Keratinocyte (primary cell): ENCODE data around the gene SNRK.

Experiments used
- EZH2 ChIP-seq: IDR thresholded peaks from one replicate; pipeline ENCODE4 v1.6.1; 2012; ENCODE audit warnings: inconsistent platforms, mild to moderate bottlenecking, low read length, moderate library complexity
- TF ChIP-seq, protein P1 (sequence below), 3 experiments: IDR thresholded peaks in 1 of 3; conservative IDR thresholded peaks in 1 of 3; optimal IDR thresholded peaks in 1 of 3; 2 replicates in 2 of 3; 3 replicates in 1 of 3; pipeline versions ENCODE3 to v1.5.1; 2011; ENCODE audit warnings: low read length in 3 of 3, mild to moderate bottlenecking in 3 of 3, moderate library complexity in 2 of 3, control low read depth in 1 of 3, inconsistent platforms in 1 of 3; ENCODE audit not compliant: insufficient read depth in 2 of 3; ENCODE audit errors: extremely low read depth in 1 of 3

DNA sequence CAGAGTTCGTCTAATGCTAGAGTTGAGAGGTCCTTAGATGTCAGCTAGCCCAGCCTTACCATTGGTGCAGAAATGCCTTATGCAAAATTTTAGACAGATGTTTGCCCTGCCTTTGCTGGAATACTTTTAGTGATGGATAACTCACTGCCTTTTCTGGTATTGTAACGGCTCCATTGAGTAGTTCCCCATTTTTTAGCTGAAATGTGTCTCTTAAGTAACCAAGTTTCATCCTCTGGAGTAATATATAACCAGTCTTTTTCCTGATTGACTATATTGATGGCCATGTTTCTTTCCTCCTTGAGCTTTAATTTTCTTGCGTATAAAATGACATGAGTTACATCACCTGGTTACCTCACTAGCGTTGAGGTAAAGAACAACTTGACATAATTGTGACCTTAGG lies 45.0 kb downstream of the SNRK start:
- no peak for TF ChIP-seq EZH2
- TF ChIP-seq, protein P1, sequence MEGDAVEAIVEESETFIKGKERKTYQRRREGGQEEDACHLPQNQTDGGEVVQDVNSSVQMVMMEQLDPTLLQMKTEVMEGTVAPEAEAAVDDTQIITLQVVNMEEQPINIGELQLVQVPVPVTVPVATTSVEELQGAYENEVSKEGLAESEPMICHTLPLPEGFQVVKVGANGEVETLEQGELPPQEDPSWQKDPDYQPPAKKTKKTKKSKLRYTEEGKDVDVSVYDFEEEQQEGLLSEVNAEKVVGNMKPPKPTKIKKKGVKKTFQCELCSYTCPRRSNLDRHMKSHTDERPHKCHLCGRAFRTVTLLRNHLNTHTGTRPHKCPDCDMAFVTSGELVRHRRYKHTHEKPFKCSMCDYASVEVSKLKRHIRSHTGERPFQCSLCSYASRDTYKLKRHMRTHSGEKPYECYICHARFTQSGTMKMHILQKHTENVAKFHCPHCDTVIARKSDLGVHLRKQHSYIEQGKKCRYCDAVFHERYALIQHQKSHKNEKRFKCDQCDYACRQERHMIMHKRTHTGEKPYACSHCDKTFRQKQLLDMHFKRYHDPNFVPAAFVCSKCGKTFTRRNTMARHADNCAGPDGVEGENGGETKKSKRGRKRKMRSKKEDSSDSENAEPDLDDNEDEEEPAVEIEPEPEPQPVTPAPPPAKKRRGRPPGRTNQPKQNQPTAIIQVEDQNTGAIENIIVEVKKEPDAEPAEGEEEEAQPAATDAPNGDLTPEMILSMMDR (optimal IDR thresholded peaks at IDR 0.05 in 1 of 3, IDR thresholded peaks at IDR 0.05 in 1 of 3, conservative IDR thresholded peaks at IDR 0.05 in 1 of 3; ENCODE audit: extremely low read depth in 1 of 3, insufficient read depth in 2 of 3, low read length in 3 of 3): no peak
